ENCODE measurements around the gene SP110. TPM values are rescaled to one million over a fixed set of nuclear protein-coding genes. Genes with fewer than 3 reads are reported as not detected.

Gene SP110
- total and polyA plus RNA-seq, 9 donors, result 18.4 to 46.1 (median 21.4) TPM

- H3K27ac ChIP-seq, result no peak overlapping the region
- H3K9me3 ChIP-seq, result no peaks in the 10 kb centered on the region
- DNase-seq, result no peak
- intact Hi-C loops (cut with DNase I), result no loop called here
- H3K27me3 ChIP-seq, result no peaks in the 10 kb centered on the region
- 76 to 83% (median 81%) methylated on average over 3 of the region's 3 CpGs for WGBS, 3 donors
- no peak overlapping the region for H3K4me3 ChIP-seq
- TF ChIP-seq CTCF (IDR thresholded peaks at IDR 0.05), result no peak
- TF ChIP-seq EP300 (IDR thresholded peaks at IDR 0.05), result no peak
- TF ChIP-seq POLR2A (IDR thresholded peaks at IDR 0.05), result no peak
- H3K4me1 ChIP-seq (ENCODE audit: insufficient read depth), result peaks cover under 1% of the 10 kb centered on the region
- H3K36me3 ChIP-seq, result no peaks in the 10 kb centered on the region
Measured at GRCh38 chr2:230230087-230230486, 10.3 kb upstream of the SP110 start.

GRCh38 chr2:230227216-230227615 lies 7.4 kb upstream of the SP110 start:
- TF ChIP-seq CTCF (IDR thresholded peaks at IDR 0.05), result no peak
- no peak for TF ChIP-seq EP300 (IDR thresholded peaks at IDR 0.05)
- no peak for TF ChIP-seq POLR2A (IDR thresholded peaks at IDR 0.05)
- no peaks in the 10 kb centered on the region for H3K36me3 ChIP-seq
- H3K27ac ChIP-seq, result no peak overlapping the region
- intact Hi-C loops (cut with DNase I), result no loop called here
- no peaks in the 10 kb centered on the region for H3K27me3 ChIP-seq
- whole genome bisulfite sequencing, 3 donors, result 94 to 97% (median 95%) methylated on average over 3 of the region's 3 CpGs
- no peak for DNase-seq
- H3K4me3 ChIP-seq, result no peak overlapping the region
- H3K9me3 ChIP-seq, result no peaks in the 10 kb centered on the region
- H3K4me1 ChIP-seq (ENCODE audit: insufficient read depth), result no peaks in the 10 kb centered on the region

GRCh38 chr2:230226051-230226551 lies 6.3 kb upstream of the SP110 start:
- H3K4me1 ChIP-seq (ENCODE audit: insufficient read depth), result no peaks in the 10 kb centered on the region
- no peaks in the 10 kb centered on the region for H3K27me3 ChIP-seq
- intact Hi-C loops (cut with DNase I), result no loop called here
- no peaks in the 10 kb centered on the region for H3K36me3 ChIP-seq
- H3K27ac ChIP-seq, result no peak overlapping the region
- H3K9me3 ChIP-seq, result no peaks in the 10 kb centered on the region
- 92 to 97% (median 94%) methylated on average over 4 of the region's 4 CpGs for WGBS, 3 donors
- TF ChIP-seq EP300 (IDR thresholded peaks at IDR 0.05) (no peak), POLR2A (IDR thresholded peaks at IDR 0.05) (no peak), CTCF (IDR thresholded peaks at IDR 0.05) (no peak)
- no peak overlapping the region for H3K4me3 ChIP-seq
- no peak for DNase-seq

GRCh38 chr2:230225486-230225885 lies 5.7 kb upstream of the SP110 start, which contains the start of gene SP140:
TSS of gene SP140 (plus strand) at chr2:230225736. CDS start at chr2:230225845, 109 bp downstream.
- Histone ChIP-seq H3K27ac (no peak within 1 kb of the TSS), H3K27me3 (no peaks in the 10 kb centered on the region), H3K4me1 (ENCODE audit: insufficient read depth) (peaks cover under 1% of the 10 kb centered on the region), H3K9me3 (no peaks in the 10 kb centered on the region), H3K4me3 (no peak within 1 kb of the TSS), H3K36me3 (no peaks in the 10 kb centered on the region)
- TF ChIP-seq POLR2A (IDR thresholded peaks at IDR 0.05), result no peak
- TF ChIP-seq CTCF (IDR thresholded peaks at IDR 0.05), result no peak
- TF ChIP-seq EP300 (IDR thresholded peaks at IDR 0.05), result no peak
- WGBS, 3 donors, result 87 to 91% (median 89%) methylated on average over 8 of the region's 8 CpGs
- DNase-seq, result no peak
- intact Hi-C loops (cut with DNase I), result no loop called here

Measured in ovary (tissue), 9 donors.